Measurements from ENCODE around the gene DGCR2.
"Not testable (repeated sequence)": the region's sequence is repeated elsewhere in the genome, so short reads cannot be mapped to it uniquely, and the experiment has no call there.

The DGCR2 gene

GRCh38 chr22:19106886-19107729 lies 15.1 kb downstream of the DGCR2 start:
- DNase-seq = no peak

DNA sequence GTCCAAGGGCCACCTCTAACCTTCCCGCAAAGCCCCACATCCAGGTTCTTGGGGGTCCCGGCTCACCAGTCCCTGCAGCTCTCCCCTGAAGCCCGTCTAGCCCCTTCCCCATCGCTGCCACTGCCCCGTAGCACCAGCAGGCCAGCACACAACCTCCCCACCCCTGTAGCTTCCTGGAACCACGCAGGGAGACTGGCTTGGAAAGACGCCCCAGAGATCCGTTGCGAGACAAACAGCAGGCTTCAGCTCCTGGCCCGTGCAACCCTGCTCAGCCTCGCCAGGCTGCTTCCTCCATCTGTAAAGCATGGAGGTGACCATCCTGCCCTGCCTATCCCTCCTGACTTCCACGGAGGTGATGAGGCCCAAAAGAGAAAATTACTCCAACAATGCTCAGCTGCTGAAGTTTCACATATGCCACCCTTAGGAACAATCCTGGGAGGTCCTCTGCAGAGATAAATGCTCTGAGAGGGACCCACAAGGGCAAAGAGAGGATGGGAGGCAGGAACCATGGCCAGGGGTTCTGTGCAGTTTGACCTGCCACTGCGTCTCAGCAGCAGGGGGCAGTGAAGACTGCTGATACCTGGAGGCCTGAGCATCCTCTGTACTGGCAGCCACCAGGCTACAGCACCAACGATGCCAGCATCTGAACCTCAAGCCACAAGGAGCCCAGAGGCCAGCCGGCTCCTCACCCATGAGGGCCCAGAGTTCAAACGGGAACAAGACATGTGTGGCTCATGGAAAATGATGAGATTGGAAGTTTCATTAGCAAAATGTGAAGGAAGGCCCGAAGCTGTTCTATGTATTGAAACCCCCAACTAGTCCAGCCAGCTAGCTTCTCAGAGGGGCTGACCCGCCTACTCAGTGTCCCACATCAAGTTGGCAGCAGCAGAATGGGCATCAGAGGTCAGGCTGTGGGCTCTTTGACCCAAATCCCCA lies 16.1 kb downstream of the DGCR2 start:
- DNase-seq = peak; percentile 65

- DNase-seq = no peak
Observed at GRCh38 chr22:19105456-19105855, 16.8 kb downstream of the DGCR2 start.

DNA sequence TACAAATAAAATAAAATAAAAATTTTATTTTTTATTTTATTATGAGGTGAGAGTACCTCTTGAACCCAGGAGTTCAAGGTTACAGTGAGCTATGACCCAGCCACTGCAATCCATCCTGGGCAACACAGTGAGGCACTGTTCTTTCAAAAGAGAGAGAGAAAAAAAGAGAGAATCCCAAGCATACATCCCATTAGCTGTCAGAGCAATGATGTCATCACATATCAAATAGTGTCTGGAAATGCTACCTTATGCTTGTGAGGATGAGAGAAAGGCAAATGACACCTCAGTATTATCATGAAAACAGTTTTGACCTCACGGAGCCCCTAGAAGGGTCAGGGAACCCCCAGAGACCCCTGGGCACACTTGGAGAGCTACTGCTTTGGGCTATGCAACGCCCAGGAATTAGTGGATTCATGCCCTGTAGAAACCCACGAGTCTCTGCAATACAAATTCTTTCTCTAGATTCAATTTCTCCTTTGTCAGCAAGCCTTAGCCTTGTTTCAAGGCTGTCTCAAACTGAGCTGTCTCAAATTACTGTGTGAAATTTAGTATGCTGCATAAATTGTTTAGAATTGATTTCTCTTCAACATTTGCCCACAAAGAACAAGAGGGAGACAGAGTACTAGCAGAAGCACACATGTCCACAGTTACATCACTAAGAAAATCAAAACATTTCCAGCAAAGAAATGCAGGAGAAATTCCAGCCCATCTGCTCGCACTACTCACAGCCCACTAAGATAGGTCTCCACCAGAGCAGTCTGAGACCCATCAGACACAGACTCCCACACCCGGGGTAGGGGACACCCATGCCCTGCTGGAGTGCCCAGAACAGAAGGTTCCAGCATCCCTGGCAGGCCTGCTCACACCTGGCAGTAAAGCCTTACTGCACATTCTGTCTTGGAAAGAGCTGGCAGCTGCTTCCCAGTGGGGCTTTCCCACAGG lies 18.1 kb downstream of the DGCR2 start:
- no peak for DNase-seq

DNA sequence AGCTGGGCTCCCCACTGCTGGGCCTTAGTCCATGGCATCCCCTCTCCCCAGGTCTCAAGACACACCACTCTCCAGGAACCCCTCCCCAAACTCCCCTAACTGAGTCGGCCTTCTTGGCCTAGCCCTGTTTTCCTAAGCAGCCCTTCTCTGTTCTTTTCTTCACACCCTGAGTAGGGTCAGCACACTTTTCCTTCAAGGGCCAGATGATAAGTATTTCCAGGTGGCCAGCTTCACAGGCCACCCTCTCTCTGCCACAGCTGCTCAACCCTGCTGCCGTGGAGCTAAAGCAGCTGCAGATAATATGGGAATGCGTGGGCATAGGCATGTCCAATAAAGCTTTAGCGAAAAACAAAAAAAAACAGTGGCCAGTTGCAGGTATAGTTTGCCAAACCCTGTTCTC lies 24.1 kb downstream of the DGCR2 start:
- DNase-seq = no peak

GRCh38 chr22:19097518-19097917 lies 24.7 kb downstream of the DGCR2 start:
- DNase-seq = no peak

DNA sequence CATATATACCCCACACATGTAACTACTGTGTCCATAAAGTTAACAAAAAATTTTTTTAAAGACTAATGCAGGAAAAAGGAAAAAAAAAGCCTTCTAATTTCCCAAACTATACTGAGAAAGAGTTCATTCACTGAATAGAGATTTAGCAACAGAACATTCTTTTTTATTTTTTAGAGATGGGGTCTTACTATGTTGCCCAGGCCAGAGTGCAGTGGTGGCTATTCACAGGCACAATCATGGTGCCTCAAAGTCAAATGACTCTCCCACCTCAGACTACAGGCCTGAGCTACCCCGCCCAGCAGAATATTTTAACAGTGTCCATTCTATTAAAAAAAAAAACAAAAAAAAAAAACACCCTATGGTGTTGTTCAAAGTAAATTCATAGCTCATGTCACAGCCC lies 25.7 kb downstream of the DGCR2 start:
- DNase-seq = no peak

- no peak for DNase-seq
Observed at GRCh38 chr22:19094393-19094997, 27.7 kb downstream of the DGCR2 start.

- no peak for DNase-seq
Observed at GRCh38 chr22:19092725-19093124, 29.5 kb downstream of the DGCR2 start.

DNA sequence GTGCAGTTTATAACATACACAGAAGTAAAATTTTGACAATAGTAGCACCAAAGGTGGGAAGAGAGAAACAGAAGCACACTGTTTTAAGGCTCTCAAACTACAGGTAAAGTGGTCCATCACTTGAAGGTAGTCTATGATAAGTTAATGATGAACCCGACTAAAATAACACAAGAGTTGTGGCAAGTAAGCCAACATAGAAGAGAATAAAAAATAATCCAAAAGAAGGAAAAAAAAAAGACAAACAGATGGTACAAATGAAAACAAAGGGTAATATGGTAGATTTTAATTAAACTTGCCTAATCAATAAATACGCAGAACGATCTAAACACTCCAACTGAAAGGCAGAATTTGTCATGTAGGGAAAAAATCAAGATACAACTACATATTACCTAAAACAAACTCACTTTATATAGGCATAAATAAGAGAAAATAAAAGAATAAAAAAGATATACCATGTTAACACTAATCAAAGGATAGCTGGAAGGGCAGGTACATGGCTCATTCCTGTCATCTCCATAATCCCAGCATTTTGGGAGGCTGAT lies 31.6 kb downstream of the DGCR2 start:
- DNase-seq = no peak

- DNase-seq = no peak
Observed at GRCh38 chr22:19090183-19090582, 32.0 kb downstream of the DGCR2 start.

- no peak for DNase-seq
Observed at GRCh38 chr22:19088866-19089595, 33.2 kb downstream of the DGCR2 start.

GRCh38 chr22:19086896-19087295 lies 35.3 kb downstream of the DGCR2 start:
- DNase-seq = no peak

DNA sequence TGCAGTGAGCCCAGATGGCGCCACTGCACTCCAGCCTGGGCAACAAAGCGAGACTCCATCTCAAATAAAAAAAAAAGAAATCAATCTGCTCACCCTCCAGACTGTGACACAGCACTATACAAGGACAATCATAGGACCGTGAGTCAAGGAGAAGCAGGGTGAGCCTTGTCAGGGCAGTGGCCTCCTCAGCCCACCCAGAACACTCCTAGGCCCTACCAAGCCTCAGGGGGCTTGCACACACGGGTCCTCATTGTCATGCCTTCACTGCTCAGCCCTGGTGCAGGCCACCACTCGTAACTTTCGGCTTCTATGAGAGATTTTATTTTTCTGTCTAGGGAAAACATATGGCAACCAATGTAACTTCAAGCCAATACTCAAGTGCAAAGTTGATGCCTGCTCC lies 35.8 kb downstream of the DGCR2 start:
- DNase-seq = no peak

- no peak for DNase-seq
Observed at GRCh38 chr22:19085233-19085718, 36.9 kb downstream of the DGCR2 start.

GRCh38 chr22:19084586-19084985 lies 37.6 kb downstream of the DGCR2 start:
- not testable (repeated sequence) for DNase-seq

GRCh38 chr22:19084126-19084525 lies 38.1 kb downstream of the DGCR2 start:
- DNase-seq = not testable (repeated sequence)

- no peak for DNase-seq
Observed at GRCh38 chr22:19082793-19083192, 39.4 kb downstream of the DGCR2 start.

DNA sequence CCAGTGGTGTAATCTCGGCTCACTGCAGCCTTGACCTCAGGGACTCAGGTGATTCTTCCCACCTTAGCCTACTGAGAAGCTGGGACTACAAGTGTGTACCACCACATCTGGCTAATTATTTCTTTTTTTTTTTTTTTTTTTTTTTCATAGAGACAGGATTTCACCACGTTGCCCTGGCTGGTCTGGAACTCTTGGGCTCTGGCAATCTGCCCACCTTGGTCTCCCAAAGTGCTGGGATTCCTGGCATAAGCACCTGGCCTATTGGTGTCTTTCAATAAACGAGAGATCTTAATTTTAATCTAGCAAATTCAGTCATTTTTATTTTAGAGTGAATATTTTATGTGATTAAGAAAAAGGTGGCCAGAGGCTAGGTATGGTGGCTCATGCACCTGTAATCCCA lies 40.1 kb downstream of the DGCR2 start:
- DNase-seq = no peak

GRCh38 chr22:19081351-19081750 lies 40.9 kb downstream of the DGCR2 start:
- no peak for DNase-seq

- DNase-seq = no peak
Observed at GRCh38 chr22:19080853-19081252, 41.4 kb downstream of the DGCR2 start.
